GM19438 (cell line): ENCODE data around the gene UPF3A.

Experiments
- ATAC-seq: cut with Tn5 transposase; IDR thresholded peaks from one replicate; pipeline ENCODE4 v1.9.1; 2021; ENCODE audit warnings: low read depth; ENCODE audit not compliant: unreplicated experiment

UPF3A gene

DNA sequence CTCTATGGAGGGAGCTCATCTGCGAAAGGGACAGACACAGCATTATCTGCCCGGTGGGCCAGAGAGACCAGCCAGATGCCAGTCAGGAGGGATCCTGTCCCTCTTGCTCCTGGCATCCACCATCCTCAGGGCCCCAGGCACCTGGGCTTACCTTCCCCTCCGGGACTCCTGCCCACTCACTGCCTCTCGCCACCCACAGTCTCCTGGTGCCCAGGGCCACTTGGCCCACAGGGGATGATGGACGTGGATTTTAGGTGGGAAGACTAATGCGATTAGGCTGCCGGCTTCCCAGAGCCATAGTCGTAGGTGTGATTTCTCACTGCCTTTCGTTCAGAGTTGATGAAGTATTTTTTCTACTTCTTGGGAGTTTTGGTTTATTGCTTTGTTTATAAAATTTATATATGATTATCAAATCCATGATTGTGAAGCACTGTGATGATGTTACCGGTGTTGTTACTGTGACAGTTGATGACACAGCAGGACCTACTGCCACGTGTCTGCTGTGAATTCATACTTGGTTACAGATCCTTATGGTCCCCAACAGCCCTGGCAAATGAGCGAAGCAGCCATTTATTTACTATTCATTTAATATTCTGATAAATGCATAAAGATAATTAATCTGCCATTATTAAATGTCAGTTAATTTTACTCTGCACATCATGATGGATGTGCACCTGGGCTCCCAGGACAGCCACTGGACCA, 18.4 kb downstream of the UPF3A start:
- no peak for ATAC-seq

GRCh38 chr13:114303700-114304327, 22.4 kb downstream of the UPF3A start:
- ATAC-seq, result no peak

GRCh38 chr13:114304346-114305034, 23.1 kb downstream of the UPF3A start:
- no peak for ATAC-seq

- ATAC-seq, result no peak
These were observed 27.7 kb downstream of the UPF3A start for GRCh38 chr13:114309086-114309485.

GRCh38 chr13:114309806-114310410, 28.5 kb downstream of the UPF3A start:
- ATAC-seq, result no peak

GRCh38 chr13:114310956-114311355, 29.6 kb downstream of the UPF3A start:
- no peak for ATAC-seq

- ATAC-seq, result no peak
These were observed 30.0 kb downstream of the UPF3A start for GRCh38 chr13:114311387-114311786.

DNA sequence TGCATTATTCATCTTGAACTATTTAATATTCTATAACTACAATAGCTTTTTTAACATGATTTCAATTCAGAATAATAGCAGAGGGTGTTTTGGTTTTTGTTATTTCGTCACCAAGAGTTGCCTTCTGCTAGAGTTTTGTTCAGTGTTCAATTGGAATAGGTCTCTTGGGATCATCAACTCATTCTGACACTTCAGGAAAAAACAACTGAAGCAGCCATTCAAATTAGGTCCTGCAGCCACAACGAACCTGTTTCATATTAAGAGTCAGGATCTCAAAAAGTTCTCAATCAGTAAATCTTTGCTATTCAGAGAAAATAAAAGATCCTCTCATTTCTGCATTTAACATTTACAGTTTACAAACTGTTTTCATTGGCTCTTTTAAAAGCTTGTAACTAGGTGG, 30.5 kb downstream of the UPF3A start:
- no peak for ATAC-seq

DNA sequence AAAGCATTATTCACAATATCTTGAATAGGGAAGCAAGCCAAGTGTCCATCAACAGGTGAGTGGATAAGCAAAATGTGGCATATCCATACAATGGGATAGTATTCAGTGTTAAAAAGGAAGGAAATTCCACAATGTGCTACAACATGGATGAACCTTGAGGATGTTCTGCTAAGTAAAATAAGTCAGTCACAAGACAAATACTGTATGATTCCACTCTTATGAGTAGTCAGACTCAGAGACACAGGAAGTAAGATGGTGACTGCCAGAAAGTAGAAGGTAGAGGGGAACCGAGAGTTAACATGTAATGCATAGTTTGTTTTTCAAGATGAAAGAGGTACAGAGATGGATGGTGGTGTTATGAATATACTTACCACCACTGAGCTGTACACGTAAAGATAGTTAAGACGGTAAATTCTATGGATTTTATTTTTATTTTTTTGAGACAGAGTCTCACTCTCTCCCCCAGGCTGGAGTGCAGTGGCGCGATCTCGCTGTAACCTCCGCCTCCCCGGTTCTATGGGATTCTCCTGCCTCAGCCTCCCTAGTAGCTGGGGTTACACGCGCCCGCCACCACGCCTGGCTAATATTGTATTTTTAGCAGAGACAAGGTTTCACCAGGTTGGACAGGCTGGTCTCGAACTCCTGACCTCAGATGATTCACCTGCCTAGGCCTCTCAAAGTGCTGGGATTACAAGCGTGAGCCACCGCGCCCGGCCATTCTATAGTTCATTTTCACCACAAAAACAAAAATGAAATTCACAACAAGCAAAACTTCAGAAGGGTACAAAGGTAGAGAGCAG, 31.9 kb downstream of the UPF3A start:
- no peak for ATAC-seq

DNA sequence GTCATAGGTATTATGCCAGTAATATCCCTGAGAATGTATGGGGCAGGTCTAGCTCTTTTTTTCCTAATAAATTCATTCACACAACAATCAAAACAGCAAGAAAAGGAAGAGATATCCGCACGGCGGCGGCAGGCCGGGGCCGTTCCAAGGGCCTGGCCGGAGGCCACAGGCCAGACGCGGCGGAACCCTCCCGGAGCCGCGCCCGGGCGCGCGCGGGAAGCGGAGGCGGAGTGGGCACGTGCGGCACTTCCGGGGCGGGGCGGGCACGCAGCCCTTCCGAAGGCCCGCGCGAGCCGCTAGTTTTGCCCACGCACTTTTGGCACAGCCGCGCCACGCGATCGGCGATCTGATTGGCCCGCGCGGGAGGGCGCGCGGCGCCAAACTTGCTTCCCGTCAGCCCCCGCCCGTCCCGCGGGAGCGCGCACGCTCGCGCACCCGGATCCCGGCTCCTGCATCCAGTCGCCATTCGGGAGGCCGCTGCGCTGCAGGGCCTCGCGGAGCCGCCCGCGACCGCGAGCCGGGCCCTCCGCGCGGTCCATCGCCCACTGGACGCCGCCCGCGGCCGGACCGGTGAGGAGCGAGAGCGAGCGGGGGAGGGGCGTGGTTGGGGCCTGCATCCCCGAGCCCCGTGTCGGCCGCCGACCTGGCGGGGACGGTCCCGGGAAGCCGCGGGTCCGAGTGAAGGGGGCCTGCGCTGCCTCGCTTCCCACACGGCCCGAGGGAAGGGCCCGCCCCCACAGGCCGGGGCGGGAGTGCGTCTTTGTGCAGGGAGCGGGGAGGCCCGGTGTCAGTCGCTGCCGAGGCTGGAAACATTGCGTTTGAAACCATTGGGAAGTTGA, 32.9 kb downstream of the UPF3A start, which contains the start of gene CHAMP1:
Gene CHAMP1, plus strand, starts transcription at position 430 of the 839 bp plus-strand sequence. CDS start 9,340 bp downstream, outside the sequence.
- peak; percentile 75 for ATAC-seq

DNA sequence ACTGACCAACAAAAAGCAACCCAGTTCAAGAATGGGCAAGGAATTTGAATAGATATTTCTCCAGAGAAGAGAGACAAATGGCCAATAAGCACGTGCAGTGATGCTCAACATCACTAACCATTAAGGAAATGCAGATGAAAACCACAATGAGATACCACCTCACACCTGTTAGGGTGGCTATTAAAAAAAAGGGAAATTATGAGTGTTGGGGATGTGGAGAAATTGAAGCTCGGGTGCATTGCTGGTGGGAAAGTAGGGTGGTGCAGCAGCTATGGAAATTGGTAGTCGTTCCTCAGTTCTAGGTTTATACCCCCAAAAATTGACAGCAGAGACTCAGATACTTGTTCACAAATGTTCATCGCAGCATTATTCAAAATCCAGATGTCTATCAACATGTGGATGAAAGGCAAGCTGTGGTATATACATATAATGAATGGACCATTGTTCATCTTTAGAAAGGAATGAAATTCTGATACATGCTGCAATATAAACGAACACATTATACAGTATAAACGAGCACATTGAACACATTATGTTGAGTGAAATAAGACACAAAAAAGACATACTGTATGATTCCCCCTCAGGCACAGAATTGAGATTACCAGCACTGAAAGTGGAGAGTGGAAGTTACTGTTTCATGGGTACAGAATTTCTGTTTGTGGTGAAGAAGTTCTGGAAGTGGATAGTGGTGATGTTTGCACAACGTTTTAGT, 33.8 kb downstream of the UPF3A start:
- ATAC-seq, result peak; percentile 16

GRCh38 chr13:114318624-114319023, 37.2 kb downstream of the UPF3A start:
- no peak for ATAC-seq

DNA sequence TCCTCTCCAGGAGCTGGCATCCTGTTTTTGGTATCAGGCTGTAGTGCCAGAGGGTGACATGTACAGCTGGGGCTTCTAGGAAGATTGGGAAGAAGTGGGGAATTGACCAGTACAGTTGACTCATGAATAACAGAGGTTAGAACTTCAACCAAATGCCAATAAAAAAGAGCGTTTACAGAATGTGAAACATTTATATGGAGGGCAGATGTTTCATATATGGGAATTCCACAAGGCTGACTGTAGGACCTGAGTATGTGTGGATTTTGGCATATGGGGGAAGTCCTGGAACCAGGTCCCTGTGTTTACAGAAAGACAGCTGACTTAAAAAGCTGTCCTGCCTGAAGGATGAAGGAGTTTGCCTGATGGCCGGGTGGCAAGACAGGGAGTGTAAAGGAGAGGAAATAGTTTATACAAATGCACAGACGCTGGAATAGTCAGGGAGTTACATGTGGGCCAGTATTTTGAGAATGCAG, 38.1 kb downstream of the UPF3A start:
- ATAC-seq, result no peak

- ATAC-seq, result no peak
These were observed 38.7 kb downstream of the UPF3A start for GRCh38 chr13:114320065-114320464.

DNA sequence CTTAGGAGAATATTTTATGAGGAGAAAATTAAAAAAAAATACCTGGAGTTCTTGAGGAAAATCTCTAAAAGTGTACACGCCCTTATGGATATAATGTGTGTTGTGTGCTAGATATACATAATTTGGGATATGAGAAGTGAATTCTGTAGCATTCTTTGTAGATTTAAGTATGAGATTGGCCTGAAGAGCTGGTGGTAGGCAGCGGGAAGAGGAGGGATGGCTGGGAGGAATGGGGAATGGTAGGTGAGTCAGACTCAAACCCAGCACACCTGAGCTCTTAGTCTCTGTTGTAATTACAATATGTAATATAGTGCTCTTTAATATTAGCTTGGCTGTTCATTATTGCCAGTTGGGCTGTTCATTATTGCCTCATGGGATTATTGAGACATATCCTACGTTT, 39.9 kb downstream of the UPF3A start:
- ATAC-seq, result no peak

GRCh38 chr13:114323349-114323748, 41.9 kb downstream of the UPF3A start:
- ATAC-seq, result no peak

DNA sequence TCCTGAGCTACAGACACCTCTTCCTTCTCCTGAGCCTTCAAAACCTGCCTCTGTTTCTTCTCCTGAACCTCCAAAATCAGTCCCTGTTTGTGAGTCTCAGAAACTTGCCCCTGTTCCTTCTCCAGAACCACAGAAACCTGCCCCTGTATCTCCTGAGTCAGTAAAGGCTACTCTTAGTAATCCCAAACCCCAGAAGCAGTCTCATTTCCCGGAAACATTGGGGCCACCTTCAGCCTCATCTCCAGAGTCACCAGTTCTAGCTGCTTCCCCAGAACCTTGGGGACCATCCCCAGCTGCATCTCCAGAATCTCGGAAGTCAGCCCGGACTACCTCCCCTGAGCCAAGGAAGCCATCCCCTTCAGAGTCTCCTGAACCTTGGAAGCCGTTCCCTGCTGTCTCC, 42.9 kb downstream of the UPF3A start:
- no peak for ATAC-seq

GRCh38 chr13:114325729-114326128, 44.3 kb downstream of the UPF3A start:
- ATAC-seq, result no peak

GRCh38 chr13:114328034-114328433, 46.6 kb downstream of the UPF3A start:
- no peak for ATAC-seq
